Measurements from ENCODE around the gene UBC.
A peak's percentile ranks its signal among the peaks of the same experiment; 100 is the strongest.

- TF ChIP-seq POLR2A (IDR thresholded peaks at IDR 0.05; ENCODE audit: low read depth, low read length) (no peak), CEBPB (IDR thresholded peaks at IDR 0.05; ENCODE audit: low read depth, low read length) (no peak), CTCF (conservative IDR thresholded peaks at IDR 0.05; ENCODE audit: low read depth, low read length) (no peak), RAD21 (IDR thresholded peaks at IDR 0.05; ENCODE audit: low read length) (no peak), MAFK (IDR thresholded peaks at IDR 0.05; ENCODE audit: low read depth, low read length) (no peak), FOS (IDR thresholded peaks at IDR 0.05; ENCODE audit: low read depth, low read length) (no peak), MXI1 (IDR thresholded peaks at IDR 0.05; ENCODE audit: borderline replicate concordance, low read depth, low read length) (peak; percentile 62; the same call in 1 of the 2 replicates), USF2 (IDR thresholded peaks at IDR 0.05; ENCODE audit: low read depth, low read length) (no peak), SMC3 (IDR thresholded peaks at IDR 0.05; ENCODE audit: low read depth, low read length) (no peak), RCOR1 (IDR thresholded peaks at IDR 0.05; ENCODE audit: insufficient replicate concordance, low read length) (no peak), MAZ (IDR thresholded peaks at IDR 0.05; ENCODE audit: borderline replicate concordance, low read depth, low read length) (no peak), RFX5 (IDR thresholded peaks at IDR 0.05; ENCODE audit: low read depth, low read length) (no peak)
Observed at GRCh38 chr12:124862768-124863415, 51.6 kb downstream of the UBC start.
